Measurements from ENCODE around the gene MEPCE. TPM values are rescaled to one million over a fixed set of nuclear protein-coding genes. Genes with fewer than 3 reads are reported as not detected.

Gene MEPCE
- total RNA-seq, 1 experiment from 2014 or later, result 72.1 TPM

DNA sequence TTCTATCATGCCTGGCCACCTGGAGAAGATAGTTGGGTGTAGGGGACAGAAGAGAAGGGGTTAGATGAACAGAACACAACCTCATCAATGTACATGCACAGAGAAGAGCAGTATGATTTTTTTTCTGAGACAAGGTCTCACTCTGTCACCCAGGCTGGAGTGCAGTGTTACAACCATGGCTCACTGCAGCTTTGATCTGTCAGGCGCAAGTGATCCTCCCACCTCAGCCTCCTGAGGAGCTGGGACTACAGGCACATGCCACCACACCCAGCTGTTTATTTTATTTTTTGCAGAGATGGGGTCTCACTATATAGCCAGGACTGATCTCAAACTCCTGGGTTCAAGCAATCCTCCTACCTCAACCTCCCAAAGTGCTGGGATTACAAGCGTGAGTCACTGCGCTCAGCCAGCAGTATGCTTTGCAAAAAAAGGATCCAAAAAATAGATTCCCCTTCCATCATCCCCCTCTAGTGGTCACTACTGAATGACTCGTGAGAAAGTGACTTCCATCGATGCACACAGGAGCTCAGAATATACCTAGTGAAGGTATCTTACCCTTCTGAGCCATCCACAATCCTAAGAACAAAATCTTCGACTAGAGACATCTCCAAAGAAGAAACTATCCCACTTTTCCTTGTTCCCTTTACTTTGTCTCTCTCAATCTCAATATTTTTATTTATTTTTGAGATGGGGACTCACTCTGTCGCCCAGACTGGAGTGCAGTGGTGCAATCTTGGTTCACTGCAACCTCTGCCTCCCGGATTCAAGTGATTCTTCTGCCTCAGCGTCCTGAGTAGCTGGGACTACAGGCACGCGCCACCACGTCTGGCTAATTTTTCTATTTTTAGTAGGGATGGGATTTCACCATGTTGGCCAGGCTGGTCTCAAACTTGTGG is 22.1 kb upstream of the MEPCE start:
- in situ Hi-C loops (cut with HindIII; ENCODE audit: low pct_unique_long_range_greater_than_20kb, low sequenced_read_pairs), result no loop called here
- peak; percentile 61 for DNase-seq (ENCODE audit: low read depth, low spot score)
- H3K36me3 ChIP-seq (ENCODE audit: control insufficient read depth, insufficient read depth, low read length), result no peaks in the 10 kb centered on the region
- intact Hi-C loops (cut with micrococcal nuclease; ENCODE audit: unreplicated experiment), result no loop called here
- BruUV-seq (replicated peaks), result no TSS peak
- H3K4me3 ChIP-seq (ENCODE audit: low read depth in 2 of 2, low read length in 2 of 2), result no peak overlapping the region
- TF ChIP-seq, protein P1, sequence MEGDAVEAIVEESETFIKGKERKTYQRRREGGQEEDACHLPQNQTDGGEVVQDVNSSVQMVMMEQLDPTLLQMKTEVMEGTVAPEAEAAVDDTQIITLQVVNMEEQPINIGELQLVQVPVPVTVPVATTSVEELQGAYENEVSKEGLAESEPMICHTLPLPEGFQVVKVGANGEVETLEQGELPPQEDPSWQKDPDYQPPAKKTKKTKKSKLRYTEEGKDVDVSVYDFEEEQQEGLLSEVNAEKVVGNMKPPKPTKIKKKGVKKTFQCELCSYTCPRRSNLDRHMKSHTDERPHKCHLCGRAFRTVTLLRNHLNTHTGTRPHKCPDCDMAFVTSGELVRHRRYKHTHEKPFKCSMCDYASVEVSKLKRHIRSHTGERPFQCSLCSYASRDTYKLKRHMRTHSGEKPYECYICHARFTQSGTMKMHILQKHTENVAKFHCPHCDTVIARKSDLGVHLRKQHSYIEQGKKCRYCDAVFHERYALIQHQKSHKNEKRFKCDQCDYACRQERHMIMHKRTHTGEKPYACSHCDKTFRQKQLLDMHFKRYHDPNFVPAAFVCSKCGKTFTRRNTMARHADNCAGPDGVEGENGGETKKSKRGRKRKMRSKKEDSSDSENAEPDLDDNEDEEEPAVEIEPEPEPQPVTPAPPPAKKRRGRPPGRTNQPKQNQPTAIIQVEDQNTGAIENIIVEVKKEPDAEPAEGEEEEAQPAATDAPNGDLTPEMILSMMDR (IDR thresholded peaks at IDR 0.05), result peak; percentile 82
- no peak for TF ChIP-seq TCF7L2 (IDR thresholded peaks at IDR 0.05; ENCODE audit: low read depth, low read length)
- no peaks in the 10 kb centered on the region for H3K4me1 ChIP-seq (ENCODE audit: control insufficient read depth, insufficient read depth, low read length)
- H3K27me3 ChIP-seq (ENCODE audit: control insufficient read depth, insufficient read depth, low read length), result 0 out of 2 replicates have a peak, but pooled peaks cover 2% of the 10 kb centered on the region
- POLR2A ChIA-PET, result no interaction called here
- ATAC-seq, result peak; percentile 95
- no peak overlapping the region for H3K27ac ChIP-seq (ENCODE audit: low read length)
- CTCF ChIA-PET, result interaction anchor here (0.6 to 1.3 kb wide), 6 partner anchors 8 to 49 kb away, joined by 3 to 8 read pairs (median 4); no protein-coding TSS in a partner anchor
- no peaks in the 10 kb centered on the region for H3K9me3 ChIP-seq (ENCODE audit: control insufficient read depth, insufficient read depth, low read depth, low read length)

DNA sequence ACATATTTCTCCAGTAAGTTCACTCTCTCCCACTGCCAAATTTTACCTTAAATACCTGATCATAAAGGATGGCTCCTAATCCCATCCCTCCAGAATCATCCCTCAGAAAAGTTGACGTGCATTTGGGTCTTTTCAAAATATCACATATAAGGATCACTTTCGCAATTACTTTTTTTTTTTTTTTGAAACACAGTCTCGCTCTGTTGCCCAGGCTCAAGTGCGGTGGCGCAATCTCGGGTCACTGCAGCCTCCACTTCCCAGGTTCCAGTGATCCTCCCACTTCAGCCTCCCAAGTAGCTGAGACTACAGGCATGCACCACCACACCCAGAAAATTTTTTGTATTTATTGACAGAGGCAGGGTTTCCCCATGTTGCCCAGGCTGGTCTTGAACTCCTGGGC is 18.5 kb upstream of the MEPCE start:
- CTCF ChIA-PET, result no interaction called here
- TF ChIP-seq POLR2AphosphoS5 (IDR thresholded peaks at IDR 0.05; ENCODE audit: low read depth, low read length) (no peak), TCF7L2 (IDR thresholded peaks at IDR 0.05; ENCODE audit: low read depth, low read length) (no peak), SIN3A (IDR thresholded peaks at IDR 0.05; ENCODE audit: borderline replicate concordance, insufficient read depth, low read depth, low read length) (no peak)
- TF ChIP-seq, protein P2, sequence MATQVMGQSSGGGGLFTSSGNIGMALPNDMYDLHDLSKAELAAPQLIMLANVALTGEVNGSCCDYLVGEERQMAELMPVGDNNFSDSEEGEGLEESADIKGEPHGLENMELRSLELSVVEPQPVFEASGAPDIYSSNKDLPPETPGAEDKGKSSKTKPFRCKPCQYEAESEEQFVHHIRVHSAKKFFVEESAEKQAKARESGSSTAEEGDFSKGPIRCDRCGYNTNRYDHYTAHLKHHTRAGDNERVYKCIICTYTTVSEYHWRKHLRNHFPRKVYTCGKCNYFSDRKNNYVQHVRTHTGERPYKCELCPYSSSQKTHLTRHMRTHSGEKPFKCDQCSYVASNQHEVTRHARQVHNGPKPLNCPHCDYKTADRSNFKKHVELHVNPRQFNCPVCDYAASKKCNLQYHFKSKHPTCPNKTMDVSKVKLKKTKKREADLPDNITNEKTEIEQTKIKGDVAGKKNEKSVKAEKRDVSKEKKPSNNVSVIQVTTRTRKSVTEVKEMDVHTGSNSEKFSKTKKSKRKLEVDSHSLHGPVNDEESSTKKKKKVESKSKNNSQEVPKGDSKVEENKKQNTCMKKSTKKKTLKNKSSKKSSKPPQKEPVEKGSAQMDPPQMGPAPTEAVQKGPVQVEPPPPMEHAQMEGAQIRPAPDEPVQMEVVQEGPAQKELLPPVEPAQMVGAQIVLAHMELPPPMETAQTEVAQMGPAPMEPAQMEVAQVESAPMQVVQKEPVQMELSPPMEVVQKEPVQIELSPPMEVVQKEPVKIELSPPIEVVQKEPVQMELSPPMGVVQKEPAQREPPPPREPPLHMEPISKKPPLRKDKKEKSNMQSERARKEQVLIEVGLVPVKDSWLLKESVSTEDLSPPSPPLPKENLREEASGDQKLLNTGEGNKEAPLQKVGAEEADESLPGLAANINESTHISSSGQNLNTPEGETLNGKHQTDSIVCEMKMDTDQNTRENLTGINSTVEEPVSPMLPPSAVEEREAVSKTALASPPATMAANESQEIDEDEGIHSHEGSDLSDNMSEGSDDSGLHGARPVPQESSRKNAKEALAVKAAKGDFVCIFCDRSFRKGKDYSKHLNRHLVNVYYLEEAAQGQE (IDR thresholded peaks at IDR 0.05; ENCODE audit: insufficient read depth in 1 of 2, low read depth in 2 of 2, low read length in 1 of 2), result no peak
- TF ChIP-seq, protein P1 (IDR thresholded peaks at IDR 0.05), result no peak

More for the DNA sequence above, 18.5 kb upstream of the MEPCE start:
- POLR2A ChIA-PET, result no interaction called here
- no peak overlapping the region for H3K27ac ChIP-seq (ENCODE audit: low read length)
- H3K27me3 ChIP-seq (ENCODE audit: control insufficient read depth, insufficient read depth, low read length), result 0 out of 2 replicates have a peak, but pooled peaks cover 2% of the 10 kb centered on the region
- no peak for ATAC-seq
- H3K36me3 ChIP-seq (ENCODE audit: control insufficient read depth, insufficient read depth, low read length), result no peaks in the 10 kb centered on the region
- no peak overlapping the region for H3K4me3 ChIP-seq (ENCODE audit: low read depth in 2 of 2, low read length in 2 of 2)
- in situ Hi-C loops (cut with HindIII; ENCODE audit: low pct_unique_long_range_greater_than_20kb, low sequenced_read_pairs) (no loop called here), intact Hi-C loops (cut with micrococcal nuclease; ENCODE audit: unreplicated experiment) (no loop called here)
- no TSS peak for BruUV-seq (replicated peaks)
- H3K9me3 ChIP-seq (ENCODE audit: control insufficient read depth, insufficient read depth, low read depth, low read length), result no peaks in the 10 kb centered on the region
- no peak for DNase-seq (ENCODE audit: low read depth, low spot score)
- H3K4me1 ChIP-seq (ENCODE audit: control insufficient read depth, insufficient read depth, low read length), result no peaks in the 10 kb centered on the region
